ENCODE measurements around the gene RAB38. TPM values are rescaled to one million over a fixed set of nuclear protein-coding genes. Genes with fewer than 3 reads are reported as not detected.

RAB38 gene
- total RNA-seq: 0.60 and 0.65 TPM in 2 replicates

- peak; percentile 84 to 89 for DNase-seq (ENCODE audit: low read depth in 2 of 2)
Measured at GRCh38 chr11:88174709-88175568, at the start of gene RAB38. TSS of gene RAB38 (minus strand) at chr11:88175443. CDS start at chr11:88175384, 59 bp downstream.

GRCh38 chr11:88213406-88213805 is 38.2 kb upstream of the RAB38 start:
- no peak for DNase-seq (ENCODE audit: low read depth in 2 of 2)

- no peak for DNase-seq (ENCODE audit: low read depth in 2 of 2)
Measured at GRCh38 chr11:88212300-88212699, 37.1 kb upstream of the RAB38 start.

GRCh38 chr11:88208745-88209144 is 33.5 kb upstream of the RAB38 start:
- no peak for DNase-seq (ENCODE audit: low read depth in 2 of 2)

GRCh38 chr11:88206751-88207150 is 31.5 kb upstream of the RAB38 start:
- DNase-seq (ENCODE audit: low read depth in 2 of 2): no peak

- no peak for DNase-seq (ENCODE audit: low read depth in 2 of 2)
Measured at GRCh38 chr11:88204353-88204752, 29.1 kb upstream of the RAB38 start.

- DNase-seq (ENCODE audit: low read depth in 2 of 2): no peak
Measured at GRCh38 chr11:88203604-88204003, 28.4 kb upstream of the RAB38 start.

- DNase-seq (ENCODE audit: low read depth in 2 of 2): no peak
Measured at GRCh38 chr11:88202498-88202897, 27.3 kb upstream of the RAB38 start.

- no peak for DNase-seq (ENCODE audit: low read depth in 2 of 2)
Measured at GRCh38 chr11:88196393-88196792, 21.1 kb upstream of the RAB38 start.

GRCh38 chr11:88195908-88196307 is 20.7 kb upstream of the RAB38 start:
- DNase-seq (ENCODE audit: low read depth in 2 of 2): no peak

GRCh38 chr11:88194990-88195389 is 19.7 kb upstream of the RAB38 start:
- no peak for DNase-seq (ENCODE audit: low read depth in 2 of 2)

GRCh38 chr11:88193278-88193677 is 18.0 kb upstream of the RAB38 start:
- no peak for DNase-seq (ENCODE audit: low read depth in 2 of 2)

- no peak for DNase-seq (ENCODE audit: low read depth in 2 of 2)
Measured at GRCh38 chr11:88188932-88189253, 13.7 kb upstream of the RAB38 start.

- no peak for DNase-seq (ENCODE audit: low read depth in 2 of 2)
Measured at GRCh38 chr11:88188251-88188931, 13.1 kb upstream of the RAB38 start.

- DNase-seq (ENCODE audit: low read depth in 2 of 2): no peak
Measured at GRCh38 chr11:88183233-88183632, 8.0 kb upstream of the RAB38 start.

- DNase-seq (ENCODE audit: low read depth in 2 of 2): no peak
Measured at GRCh38 chr11:88181776-88182175, 6.5 kb upstream of the RAB38 start.

- DNase-seq (ENCODE audit: low read depth in 2 of 2): no peak
Measured at GRCh38 chr11:88179971-88180629, 4.9 kb upstream of the RAB38 start.

GRCh38 chr11:88179141-88179540 is 3.9 kb upstream of the RAB38 start:
- DNase-seq (ENCODE audit: low read depth in 2 of 2): no peak

GRCh38 chr11:88178191-88178590 is 2.9 kb upstream of the RAB38 start:
- peak in 1 of 2 donors; percentile 49 for DNase-seq (ENCODE audit: low read depth in 2 of 2)

- peak in 1 of 2 donors; percentile 2 for DNase-seq (ENCODE audit: low read depth in 2 of 2)
Measured at GRCh38 chr11:88175569-88176075, 379 bp upstream of the RAB38 start.

- DNase-seq (ENCODE audit: low read depth in 2 of 2): no peak
Measured at GRCh38 chr11:88173956-88174355, 1.3 kb downstream of the RAB38 start.

- no peak for DNase-seq (ENCODE audit: low read depth in 2 of 2)
Measured at GRCh38 chr11:88171982-88172381, 3.3 kb downstream of the RAB38 start.

Data from lung microvascular endothelial cell (primary cell).